Measurements from ENCODE around the gene ADGRG2. TPM values are rescaled to one million over a fixed set of nuclear protein-coding genes. Genes with fewer than 3 reads are reported as not detected.
A peak's percentile ranks its signal among the peaks of the same experiment; 100 is the strongest.
"Not testable (repeated sequence)": the region's sequence is repeated elsewhere in the genome, so short reads cannot be mapped to it uniquely, and the experiment has no call there.

ADGRG2 gene
- total RNA-seq, 1 experiment from 2014 or later: 18.2 TPM

DNA sequence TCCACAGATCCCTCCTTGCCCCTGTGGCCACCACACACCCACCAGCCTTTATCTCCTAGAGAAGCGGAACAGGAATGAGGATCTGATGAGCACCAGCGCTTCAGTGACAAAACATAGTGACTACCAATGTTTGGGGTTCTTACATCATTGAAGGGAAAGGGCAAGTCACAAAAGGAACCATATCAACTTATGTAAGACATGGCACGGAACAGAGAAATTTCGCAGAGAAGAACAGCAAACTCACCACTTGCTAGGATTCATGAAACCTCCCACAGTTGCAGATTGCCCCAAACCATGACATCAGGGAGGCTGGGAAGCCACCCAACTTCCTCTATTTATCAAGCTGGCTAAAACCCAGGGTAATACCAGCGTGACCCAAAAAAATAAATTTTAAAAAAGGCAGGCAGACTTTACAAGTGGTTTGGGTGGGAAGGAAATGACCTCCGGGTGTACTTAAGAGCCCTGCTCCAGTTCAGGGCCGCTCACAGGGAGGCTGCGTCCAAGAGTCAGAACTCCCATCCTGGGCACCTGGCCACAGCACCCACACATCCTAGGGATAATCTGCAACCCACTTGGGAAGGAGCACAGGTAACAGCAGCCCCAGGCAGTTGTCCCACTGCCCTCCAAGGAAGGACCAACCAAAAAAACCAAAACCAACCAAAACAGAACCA, 36.0 kb downstream of the ADGRG2 start:
- DNase-seq (ENCODE audit: extremely low read depth, low read depth): no peak

DNA sequence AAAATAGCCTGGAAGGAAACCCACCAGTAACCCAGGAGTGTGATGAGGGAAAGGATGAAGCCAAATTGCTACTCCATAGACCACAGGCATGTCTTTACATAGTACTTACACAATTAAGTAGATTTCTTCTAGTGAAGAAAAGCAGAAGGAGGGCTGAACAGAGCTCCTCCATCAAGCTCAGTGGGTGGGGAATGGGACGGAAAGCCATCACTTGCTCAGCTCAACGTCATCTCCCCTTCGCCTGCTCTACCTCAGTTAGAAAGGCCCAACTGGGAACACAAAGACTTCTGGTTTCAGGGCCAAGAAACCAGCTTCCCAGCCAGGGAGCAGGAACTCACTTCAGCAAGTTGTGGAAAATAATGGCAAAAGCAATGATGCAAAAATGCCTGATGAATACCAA, 36.6 kb downstream of the ADGRG2 start:
- DNase-seq (ENCODE audit: extremely low read depth, low read depth): no peak

DNA sequence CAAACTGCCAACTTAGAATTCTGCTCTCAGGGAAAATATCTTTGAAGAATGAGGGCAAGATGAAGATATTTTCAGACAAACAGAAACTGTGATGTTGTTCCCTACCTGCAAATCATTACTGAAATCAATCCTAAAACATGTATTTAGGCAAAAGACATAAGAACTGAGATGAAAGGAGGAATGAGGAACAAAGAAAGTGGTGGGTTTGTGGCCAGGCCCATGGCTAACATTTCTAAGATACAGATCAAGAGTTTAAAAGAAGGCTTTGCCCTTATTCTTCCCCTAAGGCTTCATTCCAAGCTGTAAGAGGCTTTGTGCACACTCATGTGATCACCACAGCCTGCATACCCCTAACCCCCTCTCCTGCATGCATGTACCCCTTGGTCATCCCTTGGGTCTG, 46.5 kb downstream of the ADGRG2 start:
- no peak for DNase-seq (ENCODE audit: extremely low read depth, low read depth)

DNA sequence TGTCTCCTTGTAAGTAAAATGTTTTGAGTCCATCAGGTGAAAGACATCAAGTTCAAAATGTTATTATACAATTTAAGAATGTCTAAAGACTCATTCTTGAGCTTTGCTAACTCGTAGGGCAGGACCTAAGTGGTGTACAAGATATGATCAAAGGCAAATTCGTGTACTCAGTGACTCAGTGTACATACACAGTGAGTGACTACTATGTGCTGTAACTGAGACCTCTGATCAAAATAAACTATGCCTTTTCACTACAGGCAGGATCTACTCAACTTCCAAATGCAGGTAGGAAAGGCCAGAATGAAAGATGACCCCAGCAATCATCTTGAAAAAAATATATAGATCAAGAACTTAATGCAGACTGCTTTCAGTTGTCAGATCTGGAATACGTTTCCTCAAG, 49.9 kb downstream of the ADGRG2 start:
- DNase-seq (ENCODE audit: extremely low read depth, low read depth): peak; percentile 7

DNA sequence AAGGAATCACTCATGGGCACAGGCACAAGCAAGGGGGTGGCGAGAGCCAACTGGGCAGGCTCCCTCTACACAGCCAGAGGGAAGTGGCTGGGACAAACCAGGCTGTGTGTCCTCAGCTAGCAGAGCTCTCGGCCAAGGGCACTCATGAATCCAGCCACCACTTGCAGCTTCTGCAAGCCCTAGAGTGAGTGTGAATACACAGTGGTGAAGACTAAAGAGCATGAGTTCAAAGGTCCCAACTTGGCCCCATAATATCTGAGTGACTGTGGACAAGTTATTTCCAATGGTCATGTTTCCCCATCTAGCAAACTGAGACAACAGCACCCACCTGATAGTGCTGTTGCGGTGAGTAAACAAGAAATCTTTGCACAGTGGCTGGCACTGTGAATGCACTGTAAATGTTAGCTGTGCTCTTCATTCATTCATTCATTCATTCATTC, 51.7 kb downstream of the ADGRG2 start:
- DNase-seq (ENCODE audit: extremely low read depth, low read depth): no peak

DNA sequence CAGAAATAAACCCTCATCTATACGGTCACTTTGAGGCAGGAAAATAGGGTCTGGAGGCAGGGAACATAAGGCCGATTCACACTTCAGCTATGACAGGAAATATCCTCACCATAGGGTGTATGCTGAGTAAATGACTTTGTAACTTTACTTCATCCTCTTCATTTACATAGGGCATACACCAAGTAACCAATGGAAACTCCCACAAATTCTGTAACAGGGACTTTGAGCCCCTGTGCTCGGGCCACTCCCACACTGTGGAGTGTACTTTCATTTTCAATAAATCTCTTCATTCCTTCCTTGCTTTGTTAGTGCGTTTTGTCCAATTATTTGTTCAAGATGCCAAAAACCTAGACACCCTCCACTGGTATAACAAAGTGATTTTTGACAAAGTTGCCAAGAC, 55.3 kb downstream of the ADGRG2 start:
- DNase-seq (ENCODE audit: extremely low read depth, low read depth): not testable (repeated sequence)

DNA sequence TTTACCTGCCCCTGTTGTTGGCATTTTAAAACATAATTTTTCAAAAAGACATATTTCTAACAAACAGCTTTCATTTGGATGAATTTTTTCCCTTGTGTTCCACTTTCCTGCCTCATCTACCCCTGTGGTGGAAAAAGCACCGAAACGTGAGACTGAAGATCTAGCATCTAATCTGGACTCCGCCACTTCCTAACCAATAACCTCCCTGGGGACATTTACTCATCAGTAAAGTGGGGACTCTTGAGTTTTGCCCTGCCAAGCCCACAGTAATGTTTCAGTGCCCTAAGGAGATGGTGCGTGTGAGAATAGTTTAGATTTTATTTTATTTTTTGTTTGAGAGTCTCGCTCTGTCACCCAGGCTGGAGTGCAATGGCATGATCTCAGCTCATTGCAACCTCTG, 56.7 kb downstream of the ADGRG2 start:
- DNase-seq (ENCODE audit: extremely low read depth, low read depth): no peak

DNA sequence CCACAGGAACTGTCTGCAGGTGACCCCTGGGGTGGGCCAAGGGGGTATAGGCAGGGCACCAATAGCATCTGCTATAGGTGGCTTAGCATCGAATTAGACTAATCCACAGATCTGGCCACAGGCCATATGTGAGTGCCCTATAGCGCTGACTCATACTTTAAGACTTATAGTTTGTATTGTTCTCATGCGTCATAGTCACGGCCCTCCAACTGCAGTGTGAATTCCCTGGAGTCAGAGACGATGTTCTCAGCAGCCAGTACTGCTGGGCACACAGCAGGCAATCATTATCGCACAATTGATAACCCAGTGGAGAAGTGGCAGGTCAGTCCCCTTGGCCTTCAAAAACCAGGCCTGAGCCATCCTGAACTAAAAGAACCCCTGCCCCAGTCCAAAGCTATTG, 58.1 kb downstream of the ADGRG2 start:
- DNase-seq (ENCODE audit: extremely low read depth, low read depth): peak; percentile 78

DNA sequence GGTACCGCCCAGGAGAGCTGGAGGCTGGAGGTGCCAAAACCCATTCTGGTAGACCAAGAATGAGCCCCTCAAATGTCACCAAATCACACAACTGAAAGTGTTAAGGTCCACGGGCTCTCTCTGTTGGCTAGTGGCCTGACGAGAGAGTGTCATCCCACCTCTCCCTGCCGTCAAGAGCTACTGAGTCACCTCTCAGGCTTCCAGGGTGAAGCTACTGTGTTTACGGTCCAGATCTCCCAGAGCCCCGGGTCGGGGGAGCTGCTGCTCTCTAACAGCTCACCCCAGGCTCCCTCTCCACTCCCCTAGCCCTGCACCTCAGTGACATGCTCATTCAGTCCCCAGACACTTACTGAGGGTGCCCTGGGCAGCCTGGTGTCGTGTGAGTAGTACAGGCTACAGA, 59.2 kb downstream of the ADGRG2 start:
- DNase-seq (ENCODE audit: extremely low read depth, low read depth): peak; percentile 15

DNA sequence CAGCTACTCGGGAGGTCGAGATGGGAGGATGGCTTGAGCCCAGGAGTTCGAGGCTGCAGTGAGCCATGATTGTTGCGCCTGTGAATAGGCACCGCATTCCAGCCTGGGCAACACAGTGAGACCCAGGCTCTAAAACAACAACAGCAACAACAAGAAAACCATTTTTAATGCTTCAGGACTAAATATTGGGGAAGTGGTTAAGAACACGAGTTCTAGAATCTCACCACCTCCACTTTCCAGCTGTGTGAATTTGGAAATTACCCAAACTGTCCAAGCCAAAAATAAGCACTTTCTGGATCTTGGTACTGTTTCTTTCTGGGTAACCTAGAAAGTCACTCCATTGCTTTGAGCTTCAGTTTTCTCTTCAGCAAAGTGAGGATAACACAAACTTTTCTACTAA, 63.2 kb downstream of the ADGRG2 start:
- DNase-seq (ENCODE audit: extremely low read depth, low read depth): no peak

DNA sequence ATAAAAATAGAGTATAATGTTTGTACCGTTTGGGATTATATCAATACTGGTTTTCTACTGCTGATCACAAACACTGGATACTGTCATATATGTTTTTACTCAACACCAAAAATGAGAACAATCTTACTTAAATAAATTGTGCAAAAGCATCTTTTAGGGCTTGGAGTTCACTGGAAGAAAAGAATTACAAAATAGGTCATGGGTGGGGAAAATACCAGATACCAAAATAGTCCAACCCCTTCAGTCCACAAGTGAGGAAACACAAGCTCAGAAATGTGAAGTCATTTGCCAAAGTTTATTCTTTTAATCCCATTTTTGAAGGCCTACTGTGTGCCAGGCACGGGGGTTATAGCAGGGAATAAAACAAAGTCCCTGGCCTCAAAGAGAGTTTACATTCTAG, 64.4 kb downstream of the ADGRG2 start:
- no peak for DNase-seq (ENCODE audit: extremely low read depth, low read depth)

DNA sequence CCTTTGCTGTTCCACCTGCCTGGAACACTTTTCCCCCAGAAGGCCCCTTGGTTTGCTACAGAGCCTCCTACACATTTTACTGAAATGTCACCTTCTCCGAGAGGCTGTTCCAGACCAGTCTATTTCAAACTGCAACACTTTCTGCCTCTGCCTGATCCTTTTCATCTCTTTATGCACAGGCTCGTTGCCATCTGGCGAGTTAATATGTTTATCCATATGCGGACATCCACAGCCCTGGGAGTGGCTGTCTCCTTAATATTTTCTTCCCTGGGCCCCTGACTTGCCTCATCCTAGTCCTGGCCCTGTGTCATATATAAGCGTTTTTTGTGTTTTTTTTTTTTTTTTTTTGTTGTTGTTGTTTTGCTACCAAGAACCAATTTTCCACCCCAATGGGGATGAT, 73.2 kb downstream of the ADGRG2 start:
- no peak for DNase-seq (ENCODE audit: extremely low read depth, low read depth)

DNA sequence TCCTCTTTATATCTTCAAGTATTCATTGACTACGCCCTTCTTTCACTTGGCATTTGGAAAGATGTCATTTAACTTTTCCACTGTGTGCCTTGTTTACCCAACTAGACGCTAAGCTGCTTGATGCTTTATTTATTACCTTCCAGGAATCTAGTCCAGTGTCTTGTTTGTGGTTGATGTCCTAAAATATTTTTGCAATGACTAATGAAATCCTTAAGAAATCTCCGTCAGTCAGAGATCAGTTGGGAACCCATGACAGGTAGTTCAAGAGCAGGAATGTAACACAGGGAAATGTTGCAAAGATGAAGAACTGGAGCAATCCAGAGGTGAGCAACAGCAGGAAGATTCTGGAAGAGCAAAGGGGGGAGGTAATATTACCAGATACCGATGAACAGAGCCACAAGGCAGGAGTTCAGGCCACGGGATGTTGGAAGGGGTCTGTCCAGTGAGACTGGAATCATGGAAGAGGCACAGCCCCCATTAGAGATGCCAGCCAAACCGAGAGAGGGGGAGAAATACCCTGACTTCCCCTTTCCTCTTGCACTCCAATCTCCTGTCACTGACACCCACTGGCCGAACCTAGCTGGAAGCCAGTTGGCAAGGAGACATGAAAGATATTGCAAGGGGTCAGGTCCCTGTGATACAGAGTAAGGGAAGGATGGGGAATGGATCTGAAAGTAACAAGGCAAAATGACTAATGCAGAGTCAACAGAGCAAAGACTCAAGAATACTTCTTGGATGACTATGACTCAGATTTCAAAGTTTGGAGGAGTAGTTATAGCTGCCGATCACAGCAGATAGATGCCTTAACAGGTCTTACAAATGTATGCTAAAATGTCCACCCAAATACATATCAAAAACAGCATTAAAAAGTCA, 75.7 kb downstream of the ADGRG2 start:
- DNase-seq (ENCODE audit: extremely low read depth, low read depth): peak; percentile 71

DNA sequence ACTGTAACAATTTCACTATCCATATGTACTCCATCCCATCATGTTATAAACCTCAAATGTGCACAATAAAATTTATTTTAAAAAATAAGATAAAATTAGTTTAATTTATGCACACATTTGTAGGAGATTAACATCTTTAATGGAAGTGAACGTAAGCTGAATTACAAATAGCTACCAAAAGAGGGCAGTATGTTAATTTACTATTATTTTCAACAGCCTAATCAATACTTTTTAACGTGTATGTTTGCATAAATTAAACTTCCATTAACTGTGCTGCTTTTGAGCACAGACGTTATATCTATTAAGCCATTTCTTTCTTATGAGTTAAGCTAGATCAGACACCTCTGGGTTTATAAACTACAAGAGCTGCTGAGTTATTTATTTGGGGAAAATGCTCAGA, 81.9 kb downstream of the ADGRG2 start:
- DNase-seq (ENCODE audit: extremely low read depth, low read depth): no peak

DNA sequence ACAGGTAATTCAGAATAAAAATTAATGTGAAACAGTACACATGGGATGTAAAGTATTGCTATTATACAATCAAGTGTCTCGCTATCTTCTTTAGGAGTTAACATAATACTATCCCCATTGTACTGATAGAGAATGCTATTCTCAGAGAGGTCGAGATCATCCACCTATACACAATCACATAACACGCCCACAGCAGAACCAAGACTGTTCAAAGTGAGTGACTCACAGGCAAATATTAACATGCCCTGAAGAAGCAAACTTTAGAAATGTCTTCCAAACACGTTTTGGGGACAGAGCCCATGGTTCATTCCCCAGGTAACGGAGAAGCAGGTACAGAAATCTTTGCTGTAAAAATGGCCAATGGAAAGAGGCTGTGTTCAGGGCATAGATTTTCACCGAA, 88.2 kb downstream of the ADGRG2 start:
- DNase-seq (ENCODE audit: extremely low read depth, low read depth): no peak

DNA sequence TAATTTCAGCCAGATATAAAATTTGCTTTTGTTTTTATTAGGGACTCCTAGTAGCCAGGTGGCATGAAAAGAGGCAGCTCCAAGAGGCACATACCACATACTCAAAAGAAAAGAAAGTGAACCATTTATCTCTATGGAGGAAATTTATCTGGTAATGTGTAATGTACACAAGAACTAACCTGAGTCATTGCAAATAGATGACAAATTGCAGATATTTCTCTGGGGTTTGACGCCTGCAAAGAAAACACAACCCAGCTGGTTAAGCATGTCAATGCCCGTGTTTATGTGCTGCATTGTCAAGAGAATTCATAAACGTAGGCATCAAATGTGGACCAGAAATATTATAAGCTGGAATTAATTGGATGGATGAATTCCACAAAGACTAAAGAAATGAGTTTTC, 91.5 kb downstream of the ADGRG2 start:
- DNase-seq (ENCODE audit: extremely low read depth, low read depth): no peak

DNA sequence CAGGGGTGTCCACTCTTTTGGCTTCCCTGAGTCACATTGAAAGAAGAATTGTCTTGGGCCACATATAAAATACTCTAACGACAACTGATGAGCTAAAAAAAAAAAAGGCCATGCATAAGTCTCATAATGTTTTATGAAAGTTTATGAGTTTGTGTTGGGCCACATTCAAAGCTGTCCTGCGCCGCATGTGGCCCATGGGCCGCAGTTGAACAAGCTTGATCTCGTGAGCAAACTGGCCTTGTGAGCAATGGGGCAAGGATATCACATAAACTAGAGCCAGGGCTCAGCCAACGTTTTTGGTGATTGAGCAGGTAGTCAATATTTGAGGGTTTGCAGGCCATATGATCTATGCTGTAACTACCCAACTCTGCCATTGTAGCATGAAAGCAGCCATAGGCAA, 93.7 kb downstream of the ADGRG2 start:
- no peak for DNase-seq (ENCODE audit: extremely low read depth, low read depth)

DNA sequence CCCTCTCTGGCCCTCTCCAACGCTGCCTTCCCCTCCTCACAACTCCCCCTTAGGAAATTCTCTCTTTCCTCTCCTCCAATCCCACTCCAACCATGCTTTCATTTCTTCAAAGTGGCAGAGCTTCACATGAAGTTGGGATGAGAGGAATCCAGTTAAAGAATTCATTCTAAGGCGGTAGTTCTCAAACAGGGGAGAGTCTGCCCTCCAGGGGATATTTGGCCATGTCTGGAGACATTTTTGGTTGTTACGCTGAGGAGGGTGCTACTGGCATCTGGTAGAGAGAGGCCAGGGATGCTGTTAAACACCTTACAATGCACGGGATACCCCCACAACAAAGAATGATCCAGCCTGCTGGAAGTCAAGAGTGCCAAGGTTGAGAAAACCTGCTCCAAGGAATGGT, 97.9 kb downstream of the ADGRG2 start:
- DNase-seq (ENCODE audit: extremely low read depth, low read depth): no peak

DNA sequence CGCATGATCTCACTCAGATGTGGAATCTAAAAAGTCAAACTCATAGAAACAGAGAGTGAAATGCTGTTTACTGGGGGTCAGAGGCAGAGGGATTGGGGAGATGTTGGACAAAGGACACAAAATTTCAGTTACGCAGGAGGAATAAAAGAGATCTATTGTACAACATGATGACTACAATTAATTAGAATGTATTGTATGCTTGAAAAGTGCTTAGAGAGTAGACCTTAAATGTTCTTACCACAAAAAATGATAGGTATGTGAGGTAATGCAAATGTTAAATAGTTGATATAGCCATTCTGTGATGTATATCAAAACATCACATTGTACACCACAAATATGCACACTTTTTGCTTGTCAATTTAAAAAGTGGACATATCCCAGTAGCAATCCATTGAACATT, 102.3 kb downstream of the ADGRG2 start:
- DNase-seq (ENCODE audit: extremely low read depth, low read depth): no peak

DNA sequence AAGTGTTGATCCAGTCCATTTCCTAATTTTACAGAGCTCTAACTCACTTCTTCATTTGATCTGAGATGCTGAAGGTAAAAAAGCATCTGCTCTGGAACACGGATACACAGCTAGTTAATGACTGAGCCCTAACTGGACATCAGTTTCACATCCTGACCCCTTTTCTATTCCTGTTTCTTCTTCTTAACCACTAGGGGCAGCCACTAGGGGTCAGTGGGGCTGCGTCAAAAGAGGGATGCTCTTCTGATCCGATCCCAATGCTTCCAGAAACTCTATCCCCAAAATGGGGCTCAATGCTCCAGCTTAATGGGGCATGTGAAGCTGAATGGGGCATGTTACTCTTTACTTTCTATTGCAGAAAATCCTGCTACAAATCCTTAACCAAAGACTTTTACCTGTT, 105.0 kb downstream of the ADGRG2 start:
- DNase-seq (ENCODE audit: extremely low read depth, low read depth): peak; percentile 35

DNA sequence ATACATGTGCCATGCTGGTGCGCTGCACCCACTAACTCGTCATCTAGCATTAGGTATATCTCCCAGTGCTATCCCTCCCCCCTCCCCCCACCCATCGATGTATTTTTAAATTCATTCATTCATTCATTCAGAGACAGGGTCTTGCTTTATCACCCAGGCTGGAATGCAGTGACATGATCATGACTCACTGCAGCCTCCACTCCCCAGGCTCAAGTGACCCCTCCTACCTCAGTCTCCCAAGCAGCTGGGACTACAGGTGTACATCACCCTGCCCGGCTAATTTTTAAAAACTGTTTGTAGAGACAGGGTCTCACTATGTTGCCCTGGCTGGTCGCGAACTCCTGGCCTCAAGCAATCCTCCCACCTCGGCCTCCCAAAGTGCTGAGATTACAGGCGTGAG, 105.7 kb downstream of the ADGRG2 start:
- DNase-seq (ENCODE audit: extremely low read depth, low read depth): not testable (repeated sequence)

DNA sequence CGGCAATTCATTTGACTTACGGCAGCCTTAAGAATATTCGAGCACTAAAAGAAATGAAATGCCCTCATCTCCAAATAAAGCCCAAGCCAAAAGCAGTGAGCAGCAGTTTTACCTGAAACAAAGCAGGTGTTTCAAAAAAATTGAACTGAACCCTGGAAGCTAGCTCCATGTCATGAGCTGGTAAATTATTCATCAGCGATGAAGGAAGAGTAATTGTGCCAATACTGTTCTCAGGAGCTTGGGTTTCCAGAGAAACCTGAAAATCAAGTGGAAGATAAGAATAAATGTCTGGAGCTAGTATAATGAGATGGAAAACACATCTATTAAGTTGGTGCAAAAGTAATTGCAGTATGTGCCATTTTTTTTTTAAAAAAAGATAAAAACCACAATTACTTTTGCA, 114.4 kb downstream of the ADGRG2 start:
- DNase-seq (ENCODE audit: extremely low read depth, low read depth): no peak

Measured in NCI-H460 (cell line).